HG03565 (cell line): ENCODE results near the gene MFAP3L.

Experiments
- ATAC-seq: cut with Tn5 transposase; IDR thresholded peaks from one replicate; pipeline ENCODE4 v1.9.1; 2021; ENCODE audit warnings: mild to moderate bottlenecking, moderate library complexity; ENCODE audit not compliant: unreplicated experiment

Gene MFAP3L

GRCh38 chr4:169996379-169997240 lies 29.6 kb downstream of the MFAP3L start:
- ATAC-seq = no peak

- ATAC-seq = no peak
These were observed 32.7 kb downstream of the MFAP3L start for GRCh38 chr4:169993531-169993930.

GRCh38 chr4:169988252-169988651 lies 37.9 kb downstream of the MFAP3L start:
- ATAC-seq = no peak

GRCh38 chr4:169987327-169988228 lies 38.6 kb downstream of the MFAP3L start:
- no peak for ATAC-seq

GRCh38 chr4:169986369-169986768 lies 39.8 kb downstream of the MFAP3L start:
- ATAC-seq = no peak

- ATAC-seq = no peak
These were observed 40.3 kb downstream of the MFAP3L start for GRCh38 chr4:169985881-169986280.

- ATAC-seq = no peak
These were observed 41.5 kb downstream of the MFAP3L start for GRCh38 chr4:169984745-169985144.

- no peak for ATAC-seq
These were observed 42.0 kb downstream of the MFAP3L start for GRCh38 chr4:169984173-169984572.

- ATAC-seq = no peak
These were observed 49.2 kb downstream of the MFAP3L start for GRCh38 chr4:169976951-169977350.

GRCh38 chr4:169975838-169976796 lies 50.1 kb downstream of the MFAP3L start:
- no peak for ATAC-seq

- no peak for ATAC-seq
These were observed 50.9 kb downstream of the MFAP3L start for GRCh38 chr4:169975131-169975837.

- no peak for ATAC-seq
These were observed 54.7 kb downstream of the MFAP3L start for GRCh38 chr4:169971456-169972015.

- no peak for ATAC-seq
These were observed 57.2 kb downstream of the MFAP3L start for GRCh38 chr4:169968999-169969398.

- ATAC-seq = no peak
These were observed 62.2 kb downstream of the MFAP3L start for GRCh38 chr4:169963998-169964397.

- ATAC-seq = no peak
These were observed 66.9 kb downstream of the MFAP3L start for GRCh38 chr4:169959254-169959653.

GRCh38 chr4:169958629-169959028 lies 67.6 kb downstream of the MFAP3L start:
- ATAC-seq = no peak

GRCh38 chr4:169957785-169958184 lies 68.4 kb downstream of the MFAP3L start:
- ATAC-seq = no peak

GRCh38 chr4:169956091-169956843 lies 69.9 kb downstream of the MFAP3L start:
- ATAC-seq = no peak

GRCh38 chr4:169955521-169955920 lies 70.7 kb downstream of the MFAP3L start:
- no peak for ATAC-seq
